NCI-H82 treated with DMSO at 0.1 percent for 48 hours (cell line): Measurements from ENCODE around the gene SYK.

Source experiments
- DNase-seq: peaks from one replicate; lab custom pipeline; 2025; ENCODE audit not compliant: unreplicated experiment; lab: John Stamatoyannopoulos, UW

SYK gene

DNA sequence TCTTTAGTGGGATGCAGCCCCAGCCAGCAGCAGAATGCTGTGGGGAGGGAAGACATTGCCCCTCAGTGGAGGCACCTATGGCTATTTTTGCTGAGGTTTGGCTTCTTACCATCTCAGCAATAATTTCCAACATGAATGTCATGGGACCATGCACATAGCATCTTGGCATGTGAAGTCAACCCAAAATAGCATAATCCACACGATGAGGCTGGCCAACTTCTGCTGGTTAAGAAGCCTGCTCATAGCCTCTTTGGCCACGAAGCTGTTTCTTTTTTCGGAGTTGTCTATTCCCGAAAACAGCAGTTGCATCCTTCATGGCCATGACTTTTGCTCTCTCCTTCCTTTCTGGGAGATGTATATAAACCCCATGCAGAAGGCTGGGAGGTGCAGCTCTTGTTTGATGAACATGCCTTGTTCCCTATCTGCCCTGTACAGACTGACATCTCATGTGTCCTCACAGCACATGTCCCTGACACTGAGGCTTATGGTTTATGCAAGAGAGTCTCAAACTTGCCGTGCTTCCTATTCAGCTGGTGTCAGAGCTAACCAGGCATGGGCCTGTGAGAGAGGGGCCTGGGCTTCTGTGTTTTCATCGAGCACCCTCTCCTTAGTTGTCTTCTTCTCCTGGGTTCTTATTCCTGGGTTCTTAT is 45.3 kb downstream of the SYK start:
- DNase-seq: no peak

DNA sequence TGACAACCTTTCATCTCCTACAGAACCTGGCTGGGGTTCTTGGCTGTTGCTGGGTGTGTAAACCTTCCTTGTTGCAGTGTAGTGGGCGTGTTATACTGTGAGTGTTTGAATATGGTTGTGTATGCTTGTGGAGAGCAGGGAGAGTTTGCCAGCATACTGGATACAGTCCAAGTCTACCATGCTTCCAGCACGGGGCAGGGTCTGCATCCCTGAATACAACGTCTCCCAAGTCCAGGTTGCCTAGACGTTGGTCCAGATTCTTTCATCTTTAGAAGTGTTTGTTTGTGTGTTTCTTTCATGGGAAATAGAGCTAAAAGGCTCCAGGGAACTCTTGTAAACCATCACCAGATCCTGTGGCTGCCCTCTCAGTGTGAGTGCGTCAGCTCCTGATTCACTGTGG is 46.4 kb downstream of the SYK start:
- no peak for DNase-seq

GRCh38 chr9:90848866-90849265 is 47.2 kb downstream of the SYK start:
- DNase-seq: no peak

GRCh38 chr9:90851444-90851843 is 49.8 kb downstream of the SYK start:
- DNase-seq: no peak

DNA sequence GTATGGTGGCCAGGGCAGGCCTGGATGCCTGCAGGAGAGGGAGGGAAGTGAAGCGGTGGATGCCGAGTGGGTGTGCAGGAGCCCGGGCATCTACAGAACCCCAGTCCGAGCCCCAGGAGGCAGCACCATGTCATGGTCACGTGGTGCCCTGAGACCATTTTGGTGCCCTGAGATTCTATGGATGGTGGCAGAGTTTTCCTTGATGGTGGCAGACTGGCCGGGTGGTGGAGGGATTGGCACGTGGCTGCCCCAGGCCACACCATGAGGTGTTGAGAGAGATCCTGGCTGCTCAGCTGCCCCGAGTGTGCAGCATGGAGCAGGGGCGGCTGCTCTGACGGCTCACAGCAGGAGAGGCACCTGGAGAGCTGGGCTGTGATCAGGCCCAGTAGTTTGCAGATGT is 52.3 kb downstream of the SYK start:
- no peak for DNase-seq

DNA sequence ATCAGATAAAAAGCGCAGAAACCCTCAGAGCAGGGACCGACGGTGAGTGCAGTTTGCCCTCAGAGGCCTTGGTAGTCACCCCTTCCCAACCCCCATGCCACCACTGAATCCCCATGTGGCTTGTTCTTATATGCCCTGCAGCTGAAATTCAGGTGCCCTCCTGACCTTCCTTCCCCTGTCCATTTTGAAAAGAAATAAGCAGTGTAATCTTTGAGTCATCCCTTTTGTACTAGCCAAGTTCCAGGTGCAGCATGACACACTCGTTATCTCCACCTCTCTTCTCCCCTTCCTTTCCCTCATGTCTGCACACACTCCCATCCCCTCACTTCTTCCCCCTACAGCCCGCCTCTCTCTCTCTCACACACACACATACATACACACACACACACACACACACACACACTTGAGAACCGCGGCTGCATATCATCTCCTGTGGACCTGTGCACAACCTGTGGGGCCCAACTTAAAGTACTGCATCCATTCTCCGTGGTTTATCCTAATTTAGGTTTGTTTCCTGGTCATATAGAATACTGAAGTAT is 53.1 kb downstream of the SYK start:
- DNase-seq: no peak

DNA sequence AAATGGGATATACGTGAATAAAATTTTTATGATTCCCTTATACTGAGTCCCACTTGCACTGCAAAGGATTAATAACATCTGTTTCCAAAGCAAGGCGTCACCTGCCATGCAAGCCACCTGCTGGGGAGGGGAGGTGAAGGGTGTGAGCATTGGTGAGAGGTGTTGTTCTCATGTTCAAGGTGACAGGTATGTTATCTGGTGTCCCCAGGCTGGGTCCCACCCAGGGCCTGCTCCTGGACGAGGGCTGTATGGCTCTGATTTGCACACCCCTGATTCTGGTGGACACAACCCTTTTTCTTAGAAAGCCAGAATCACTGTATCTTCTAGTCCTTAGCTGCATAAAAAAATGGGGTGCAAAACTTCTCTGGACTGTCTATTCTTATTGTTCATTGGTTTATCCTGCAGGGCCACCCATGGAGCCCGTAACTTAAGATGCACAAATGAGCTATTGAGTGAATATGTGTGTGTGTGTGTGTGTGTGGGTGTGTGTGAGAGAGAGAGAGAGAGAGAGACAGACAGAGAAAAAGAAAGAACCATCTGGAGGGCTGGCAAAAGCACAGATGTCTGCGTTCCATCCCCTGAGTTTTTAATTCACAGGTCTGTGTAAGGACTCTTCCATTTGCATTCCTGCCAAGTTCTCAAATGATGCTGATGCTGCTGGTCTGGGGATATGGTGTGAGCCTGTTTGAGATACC is 53.7 kb downstream of the SYK start:
- DNase-seq: no peak

GRCh38 chr9:90857091-90857490 is 55.5 kb downstream of the SYK start:
- no peak for DNase-seq

DNA sequence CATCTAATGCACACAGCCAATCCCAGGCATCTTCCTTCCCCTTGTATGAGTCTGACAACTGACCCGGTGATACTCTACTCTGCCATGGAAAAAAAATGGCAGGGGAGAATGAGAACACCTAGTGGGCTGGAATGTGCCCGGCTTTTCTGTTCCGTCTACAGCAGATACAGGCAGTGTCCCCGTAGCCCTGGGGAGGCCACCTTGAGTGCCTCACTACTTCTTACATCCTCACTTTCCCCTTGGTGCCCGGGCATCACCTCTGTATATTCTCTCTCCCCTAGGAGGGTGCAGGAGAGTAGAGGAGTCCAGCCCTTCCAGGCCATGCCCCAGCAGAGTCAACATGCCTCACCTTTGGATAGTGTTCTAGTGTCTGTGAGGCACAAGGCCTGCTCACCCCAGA is 56.2 kb downstream of the SYK start:
- no peak for DNase-seq

GRCh38 chr9:90858457-90858901 is 56.9 kb downstream of the SYK start:
- no peak for DNase-seq

DNA sequence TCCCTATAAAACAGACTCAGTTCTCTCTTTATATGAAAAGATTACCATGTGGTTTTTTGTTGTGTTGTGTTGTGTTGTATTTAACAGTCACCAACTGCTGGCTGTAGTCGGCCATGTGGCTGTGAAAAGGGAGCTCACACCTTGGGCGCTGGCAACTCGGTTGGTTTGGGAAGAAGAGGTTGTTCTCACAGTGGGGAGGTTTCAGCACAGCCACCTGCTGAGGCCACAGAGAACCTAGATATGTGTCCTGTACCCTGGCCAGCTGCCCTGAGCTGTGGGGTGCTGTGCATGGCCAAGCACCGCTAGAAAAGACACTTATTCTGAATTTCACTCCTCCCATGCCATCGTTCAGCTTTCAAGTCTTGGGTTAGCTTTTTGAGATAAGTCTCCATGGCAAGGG is 58.8 kb downstream of the SYK start:
- no peak for DNase-seq

DNA sequence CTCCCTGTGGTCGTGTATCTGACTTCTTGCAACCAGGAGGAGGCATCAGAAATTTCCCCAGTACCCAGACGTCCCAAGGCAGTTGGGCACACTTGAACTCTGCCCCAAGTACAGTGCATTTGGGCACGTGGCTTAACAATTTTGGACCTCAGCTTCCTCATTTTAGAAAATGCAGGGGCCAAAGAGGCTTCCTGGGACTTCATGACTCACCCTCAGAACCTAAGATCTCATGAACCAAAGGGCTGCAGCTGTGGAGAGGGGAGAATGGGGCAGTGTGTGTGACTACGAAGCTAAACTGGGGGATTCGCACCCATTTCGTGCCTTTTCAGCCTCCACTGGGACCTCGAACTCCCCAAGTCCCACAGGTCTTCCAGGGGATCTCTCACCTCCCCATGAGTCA is 59.2 kb downstream of the SYK start:
- no peak for DNase-seq

- DNase-seq: no peak
Observed at GRCh38 chr9:90861380-90861779, 59.8 kb downstream of the SYK start.

DNA sequence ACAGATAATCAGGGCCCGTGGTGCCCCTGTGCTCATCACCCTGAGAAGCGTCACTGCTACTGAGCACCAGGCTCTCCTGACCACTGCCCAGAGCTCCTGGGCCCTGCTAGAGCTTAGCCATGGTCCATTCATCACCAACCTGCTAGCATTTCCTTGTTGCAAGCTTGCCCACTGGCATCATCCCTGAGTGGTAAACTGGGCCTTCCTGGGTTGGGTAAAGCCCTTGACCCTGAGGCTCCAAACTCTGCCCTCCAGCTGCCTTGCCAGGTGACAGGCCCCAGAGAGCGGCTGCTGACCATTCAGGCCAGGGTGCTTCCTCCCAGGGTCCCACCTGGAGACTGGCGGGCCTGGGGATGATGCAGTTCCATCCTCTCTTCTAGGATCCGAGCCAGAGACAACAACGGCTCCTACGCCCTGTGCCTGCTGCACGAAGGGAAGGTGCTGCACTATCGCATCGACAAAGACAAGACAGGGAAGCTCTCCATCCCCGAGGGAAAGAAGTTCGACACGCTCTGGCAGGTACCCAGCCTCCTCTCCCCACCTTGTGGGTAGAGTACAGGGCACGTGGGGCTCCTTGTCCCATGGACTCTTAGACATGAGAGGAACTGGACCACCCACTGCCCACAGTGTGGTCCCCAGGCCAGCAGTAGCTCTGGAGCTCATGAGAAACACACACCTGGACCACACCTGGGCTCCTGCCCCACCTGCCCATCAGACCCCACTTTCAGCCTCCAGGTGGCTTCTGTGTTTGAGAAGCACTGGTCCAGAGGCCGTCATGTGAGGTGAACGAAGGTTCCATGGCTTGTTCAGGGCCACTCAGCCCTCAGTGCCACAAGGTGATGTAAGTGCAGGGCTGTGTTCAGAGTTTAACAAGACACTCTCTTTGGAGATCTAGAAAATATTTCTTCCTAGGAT is 60.5 kb downstream of the SYK start:
- DNase-seq: no peak

DNA sequence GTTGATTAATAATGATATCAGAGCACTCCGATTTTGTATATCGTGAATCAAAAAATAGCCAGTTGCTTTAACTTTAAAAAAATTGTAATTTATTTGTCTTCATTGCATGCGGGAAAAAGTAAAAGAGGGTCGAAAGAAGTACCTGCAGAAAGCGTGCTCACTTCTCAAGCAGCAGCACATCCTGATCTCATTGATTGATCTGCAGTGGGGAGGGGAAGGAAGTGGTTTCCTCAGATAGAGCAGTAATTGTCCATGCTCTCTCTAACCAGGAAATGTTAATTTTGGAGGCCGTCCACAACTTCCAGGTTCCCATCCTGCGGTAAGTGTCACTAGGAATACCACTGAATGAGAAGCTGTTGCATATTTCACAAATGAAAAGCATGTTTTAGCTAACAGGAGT is 63.2 kb downstream of the SYK start:
- DNase-seq: no peak

DNA sequence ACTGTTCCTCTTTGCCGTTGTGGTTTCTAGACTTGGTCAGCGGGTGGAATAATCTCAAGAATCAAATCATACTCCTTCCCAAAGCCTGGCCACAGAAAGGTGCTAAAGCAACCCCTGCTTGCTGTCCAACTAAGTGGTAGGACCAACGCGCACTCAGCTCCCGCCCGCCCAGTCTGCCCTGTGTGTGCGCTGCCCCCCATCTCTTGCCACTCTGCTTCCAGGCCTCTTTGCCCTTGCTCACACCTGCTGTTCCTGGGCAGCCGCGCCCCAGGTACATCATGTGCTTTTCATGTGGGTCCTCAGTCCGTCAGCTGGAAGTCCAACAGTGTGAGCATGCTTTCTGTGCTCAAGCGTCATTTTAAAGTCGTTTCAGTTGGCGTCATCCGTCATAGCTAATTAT is 65.5 kb downstream of the SYK start:
- no peak for DNase-seq

DNA sequence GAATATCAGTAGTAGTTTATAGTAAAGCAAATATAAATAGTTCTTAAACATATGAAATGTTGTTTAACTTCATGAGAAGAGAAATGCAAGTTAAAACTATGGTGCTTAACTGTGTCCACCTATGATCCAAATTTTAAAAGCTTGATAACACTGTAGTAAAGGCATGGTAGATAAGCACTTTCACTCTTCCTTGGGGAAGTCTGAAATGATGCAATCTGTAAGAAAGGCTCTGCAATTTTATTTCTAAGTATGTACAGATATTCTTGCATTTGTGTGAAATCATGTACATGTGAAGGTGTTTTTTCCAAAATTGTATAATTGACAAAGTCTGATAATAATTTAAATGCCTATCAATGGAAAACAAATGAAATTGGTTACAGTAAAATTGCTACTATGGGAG is 66.9 kb downstream of the SYK start:
- DNase-seq: no peak

- DNase-seq: no peak
Observed at GRCh38 chr9:90869361-90869760, 67.7 kb downstream of the SYK start.

DNA sequence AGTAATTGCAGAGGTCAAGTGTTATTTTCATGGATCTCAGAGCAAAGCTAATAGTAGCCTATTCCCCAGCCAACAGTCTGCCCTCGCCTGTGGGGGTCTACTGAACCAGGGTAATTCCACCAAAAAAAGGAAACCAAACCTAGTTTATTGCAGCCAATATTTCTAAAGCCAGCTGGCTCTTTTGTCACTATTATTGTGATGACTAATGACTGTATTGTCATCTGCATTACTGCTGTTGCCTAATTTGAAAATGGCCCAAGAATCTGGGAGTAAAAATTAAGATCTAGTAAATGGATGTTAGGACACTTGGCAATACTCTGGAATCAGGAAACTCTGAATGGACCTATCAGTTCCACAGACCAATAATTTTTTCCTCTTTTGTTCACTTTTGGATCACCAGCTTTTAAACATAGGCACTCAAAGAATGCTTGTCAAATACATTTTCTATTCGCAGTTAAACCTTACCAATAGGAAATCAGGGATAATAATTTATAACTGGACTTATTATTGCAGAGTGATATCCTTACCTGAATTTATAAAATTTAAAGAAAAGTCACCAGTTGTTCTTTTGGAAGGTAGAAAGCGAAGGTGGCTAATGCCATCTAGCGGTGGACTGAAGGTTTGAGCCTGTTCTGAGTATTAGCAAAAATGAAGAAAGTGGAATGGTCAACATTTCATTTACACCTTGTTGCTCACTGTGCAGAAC is 69.2 kb downstream of the SYK start:
- peak; percentile 19 for DNase-seq

- no peak for DNase-seq
Observed at GRCh38 chr9:90871327-90871935, 69.8 kb downstream of the SYK start.
